ENCODE data around the gene CYP2A7. TPM values are rescaled to one million over a fixed set of nuclear protein-coding genes. Genes with fewer than 3 reads are reported as not detected.
"Not testable (repeated sequence)": the region's sequence is repeated elsewhere in the genome, so short reads cannot be mapped to it uniquely, and the experiment has no call there.

Gene CYP2A7
- total and polyA plus RNA-seq, 2 donors (not counting 1 experiment from before 2014, with no cell fraction given): not detected

- H3K9me3 ChIP-seq (ENCODE audit: control extremely low read depth in 1 of 3, control insufficient read depth in 2 of 3, insufficient read depth in 1 of 3, low read length in 2 of 3): peaks cover 0 to 6% (median 0%) of the 10 kb centered on the region in 3 donors
- Mint-ChIP-seq H3K4me1 (peaks cover 5% of the 10 kb centered on the region), H3K9me3 (ENCODE audit: insufficient read depth) (no peaks in the 10 kb centered on the region), H3K4me3 (no peak overlapping the region), H3K27ac (no peak overlapping the region), H3K27me3 (peaks cover 52% of the 10 kb centered on the region)
- H4K20me1 ChIP-seq (ENCODE audit: control insufficient read depth, insufficient read depth, low read length, poor library complexity, severe bottlenecking): no peaks in the 10 kb centered on the region
- no peak for ATAC-seq (ENCODE audit: low read depth)
- no peak overlapping the region for H3K9ac ChIP-seq (ENCODE audit: low read length)
- H3K27ac ChIP-seq (ENCODE audit: low read length in 2 of 2): no peak overlapping the region
- no peak overlapping the region for H3K4me2 ChIP-seq (replicated peaks; ENCODE audit: low read depth, low read length, poor library complexity, severe bottlenecking)
- CTCF ChIA-PET: interaction anchor here (0.8 kb wide), 1 partner anchor 288 kb away, joined by 3 read pairs; no protein-coding TSS in a partner anchor
- POLR2A ChIA-PET: no interaction called here
- H3K4me1 ChIP-seq (ENCODE audit: control insufficient read depth in 2 of 2, insufficient read depth in 2 of 2, low read length in 2 of 2): peaks cover 5 to 16% of the 10 kb centered on the region in 2 donors
- intact Hi-C loops (cut with micrococcal nuclease): no loop called here
- H3K79me2 ChIP-seq (ENCODE audit: control insufficient read depth, insufficient read depth, low read length): no peaks in the 10 kb centered on the region
- H3K4me3 ChIP-seq (ENCODE audit: control extremely low read depth in 1 of 5, extremely low read depth in 1 of 5, insufficient read depth in 1 of 5, low read depth in 2 of 5, low read length in 4 of 5): no peak overlapping the region
- no peak overlapping the region for H2AFZ ChIP-seq (ENCODE audit: insufficient read depth, low read depth, low read length, poor library complexity, severe bottlenecking)
- no peak for TF ChIP-seq EZH2 (IDR thresholded peaks at IDR 0.05; ENCODE audit: borderline replicate concordance, insufficient read depth, low read depth, low read length, poor library complexity, severe bottlenecking)
- TF ChIP-seq, protein P1, sequence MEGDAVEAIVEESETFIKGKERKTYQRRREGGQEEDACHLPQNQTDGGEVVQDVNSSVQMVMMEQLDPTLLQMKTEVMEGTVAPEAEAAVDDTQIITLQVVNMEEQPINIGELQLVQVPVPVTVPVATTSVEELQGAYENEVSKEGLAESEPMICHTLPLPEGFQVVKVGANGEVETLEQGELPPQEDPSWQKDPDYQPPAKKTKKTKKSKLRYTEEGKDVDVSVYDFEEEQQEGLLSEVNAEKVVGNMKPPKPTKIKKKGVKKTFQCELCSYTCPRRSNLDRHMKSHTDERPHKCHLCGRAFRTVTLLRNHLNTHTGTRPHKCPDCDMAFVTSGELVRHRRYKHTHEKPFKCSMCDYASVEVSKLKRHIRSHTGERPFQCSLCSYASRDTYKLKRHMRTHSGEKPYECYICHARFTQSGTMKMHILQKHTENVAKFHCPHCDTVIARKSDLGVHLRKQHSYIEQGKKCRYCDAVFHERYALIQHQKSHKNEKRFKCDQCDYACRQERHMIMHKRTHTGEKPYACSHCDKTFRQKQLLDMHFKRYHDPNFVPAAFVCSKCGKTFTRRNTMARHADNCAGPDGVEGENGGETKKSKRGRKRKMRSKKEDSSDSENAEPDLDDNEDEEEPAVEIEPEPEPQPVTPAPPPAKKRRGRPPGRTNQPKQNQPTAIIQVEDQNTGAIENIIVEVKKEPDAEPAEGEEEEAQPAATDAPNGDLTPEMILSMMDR (IDR thresholded peaks at IDR 0.05): no peak
- DNase-seq: no peak
- H3K36me3 ChIP-seq (replicated peaks in 1 of 2; ENCODE audit: control extremely low read depth in 1 of 2, control insufficient read depth in 1 of 2, extremely low read depth in 1 of 2, insufficient read depth in 2 of 2, low read length in 1 of 2): no peaks in the 10 kb centered on the region
- peaks cover 0 to 20% (median 2%) of the 10 kb centered on the region in 4 experiments for H3K27me3 ChIP-seq (replicated peaks in 1 of 4; ENCODE audit: control extremely low read depth in 1 of 4, control insufficient read depth in 3 of 4, insufficient read depth in 4 of 4, low read length in 3 of 4)
Observed at GRCh38 chr19:40906512-40906911, 24.5 kb upstream of the CYP2A7 start.

- H3K9me3 ChIP-seq (ENCODE audit: control extremely low read depth in 1 of 3, control insufficient read depth in 2 of 3, insufficient read depth in 1 of 3, low read length in 2 of 3); H3K36me3 ChIP-seq (replicated peaks in 1 of 2; ENCODE audit: control extremely low read depth in 1 of 2, control insufficient read depth in 1 of 2, extremely low read depth in 1 of 2, insufficient read depth in 2 of 2, low read length in 1 of 2); H3K4me1 Mint-ChIP-seq; H3K27ac Mint-ChIP-seq; H3K9ac ChIP-seq (ENCODE audit: low read length); intact Hi-C loops (cut with micrococcal nuclease); H3K4me2 ChIP-seq (replicated peaks; ENCODE audit: low read depth, low read length, poor library complexity, severe bottlenecking); H3K9me3 Mint-ChIP-seq (ENCODE audit: insufficient read depth); H3K79me2 ChIP-seq (ENCODE audit: control insufficient read depth, insufficient read depth, low read length); ATAC-seq (ENCODE audit: low read depth); CTCF ChIA-PET; H3K27ac ChIP-seq (ENCODE audit: low read length in 2 of 2); DNase-seq; POLR2A ChIA-PET; H4K20me1 ChIP-seq (ENCODE audit: control insufficient read depth, insufficient read depth, low read length, poor library complexity, severe bottlenecking); H2AFZ ChIP-seq (ENCODE audit: insufficient read depth, low read depth, low read length, poor library complexity, severe bottlenecking); H3K4me3 ChIP-seq (ENCODE audit: control extremely low read depth in 1 of 5, extremely low read depth in 1 of 5, insufficient read depth in 1 of 5, low read depth in 2 of 5, low read length in 4 of 5); H3K4me3 Mint-ChIP-seq: not testable (repeated sequence)
- WGBS (ENCODE audit: insufficient coverage): 78% methylated on average over 4 of the region's 10 CpGs
- H3K27me3 Mint-ChIP-seq: peaks cover 57% of the 10 kb centered on the region
- Histone ChIP-seq H3K27me3 (replicated peaks in 1 of 4; ENCODE audit: control extremely low read depth in 1 of 4, control insufficient read depth in 3 of 4, insufficient read depth in 4 of 4, low read length in 3 of 4) (peaks cover 0 to 21% (median 2%) of the 10 kb centered on the region in 4 experiments), H3K4me1 (ENCODE audit: control insufficient read depth in 2 of 2, insufficient read depth in 2 of 2, low read length in 2 of 2) (peaks cover 5 to 22% of the 10 kb centered on the region in 2 donors)
Observed at GRCh38 chr19:40904673-40905156, 22.7 kb upstream of the CYP2A7 start.

DNA sequence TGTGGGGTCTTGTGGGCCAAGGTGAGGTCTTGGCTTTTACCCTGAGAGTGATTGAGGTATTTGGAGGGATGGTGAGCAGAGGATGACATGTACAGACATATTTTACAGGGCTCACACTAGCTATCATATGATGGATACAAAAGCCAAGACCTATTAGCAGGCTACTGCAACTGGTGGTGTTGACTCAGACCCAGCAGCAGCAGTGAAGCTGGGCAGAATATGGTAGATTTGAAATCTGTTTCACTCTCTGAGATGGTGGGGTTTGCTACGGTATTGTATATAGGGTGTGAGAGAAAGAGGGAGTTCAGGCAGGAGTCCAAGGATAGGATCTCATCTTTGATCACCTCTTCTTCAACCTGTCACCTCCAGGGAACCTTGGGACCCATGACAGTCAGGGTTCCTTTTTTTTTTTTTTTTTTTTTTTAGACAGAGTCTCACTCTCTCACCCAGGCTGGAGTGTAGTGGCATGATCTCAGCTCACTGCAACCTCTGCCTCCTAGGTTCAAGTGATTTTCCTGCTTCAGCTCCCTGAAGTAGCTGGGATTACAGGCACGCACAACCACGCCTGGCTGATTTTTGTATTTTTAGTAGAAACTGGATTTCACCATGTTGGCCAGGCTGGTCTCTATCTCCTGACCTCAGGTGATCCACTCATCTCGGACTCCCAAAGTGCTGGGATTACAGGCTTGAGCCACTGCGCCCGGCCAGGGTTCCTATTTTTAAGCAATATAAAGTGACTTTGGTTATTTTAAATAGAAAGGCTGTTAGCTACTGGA is 20.1 kb upstream of the CYP2A7 start:
- H3K9me3 Mint-ChIP-seq (ENCODE audit: insufficient read depth): not testable (repeated sequence)

More for the DNA sequence above, 20.1 kb upstream of the CYP2A7 start:
- H2AFZ ChIP-seq (ENCODE audit: insufficient read depth, low read depth, low read length, poor library complexity, severe bottlenecking); H3K79me2 ChIP-seq (ENCODE audit: control insufficient read depth, insufficient read depth, low read length); DNase-seq; H3K27ac ChIP-seq (ENCODE audit: low read length in 2 of 2); H3K27ac Mint-ChIP-seq; H3K4me1 Mint-ChIP-seq; H3K36me3 ChIP-seq (replicated peaks in 1 of 2; ENCODE audit: control extremely low read depth in 1 of 2, control insufficient read depth in 1 of 2, extremely low read depth in 1 of 2, insufficient read depth in 2 of 2, low read length in 1 of 2); H3K9ac ChIP-seq (ENCODE audit: low read length); H3K9me3 ChIP-seq (ENCODE audit: control extremely low read depth in 1 of 3, control insufficient read depth in 2 of 3, insufficient read depth in 1 of 3, low read length in 2 of 3); H4K20me1 ChIP-seq (ENCODE audit: control insufficient read depth, insufficient read depth, low read length, poor library complexity, severe bottlenecking); ATAC-seq (ENCODE audit: low read depth); CTCF ChIA-PET; H3K4me3 Mint-ChIP-seq; H3K4me2 ChIP-seq (replicated peaks; ENCODE audit: low read depth, low read length, poor library complexity, severe bottlenecking); H3K4me1 ChIP-seq (ENCODE audit: control insufficient read depth in 2 of 2, insufficient read depth in 2 of 2, low read length in 2 of 2); H3K4me3 ChIP-seq (ENCODE audit: control extremely low read depth in 1 of 5, extremely low read depth in 1 of 5, insufficient read depth in 1 of 5, low read depth in 2 of 5, low read length in 4 of 5); H3K27me3 ChIP-seq (replicated peaks in 1 of 4; ENCODE audit: control extremely low read depth in 1 of 4, control insufficient read depth in 3 of 4, insufficient read depth in 4 of 4, low read length in 3 of 4); intact Hi-C loops (cut with micrococcal nuclease); POLR2A ChIA-PET: not testable (repeated sequence)
- H3K27me3 Mint-ChIP-seq: peaks cover 44% of the 10 kb centered on the region
- WGBS (ENCODE audit: insufficient coverage): 86% methylated on average over 2 of the region's 6 CpGs
